OCI-LY1 (cell line): Measurements from ENCODE around the gene CDYL2.

Source experiments
- EZH2 ChIP-seq: fragments of 200-600 bp; sonication (generic), shearing (Covaris generic); IDR thresholded peaks from 2 replicates; pipeline ENCODE4 v1.8.0; 2017; ENCODE audit warnings: borderline replicate concordance, mixed run types, mild to moderate bottlenecking, antibody characterized with exemption, low read length, moderate library complexity, mixed read lengths
- TF ChIP-seq, protein P1 (sequence below): fragments of 200-600 bp; sonication (generic), shearing (Covaris generic); IDR thresholded peaks from 2 replicates; pipeline ENCODE4 v1.5.1; 2017; ENCODE audit warnings: mild to moderate bottlenecking, antibody characterized with exemption, low read length, moderate library complexity, mixed read lengths

DNA sequence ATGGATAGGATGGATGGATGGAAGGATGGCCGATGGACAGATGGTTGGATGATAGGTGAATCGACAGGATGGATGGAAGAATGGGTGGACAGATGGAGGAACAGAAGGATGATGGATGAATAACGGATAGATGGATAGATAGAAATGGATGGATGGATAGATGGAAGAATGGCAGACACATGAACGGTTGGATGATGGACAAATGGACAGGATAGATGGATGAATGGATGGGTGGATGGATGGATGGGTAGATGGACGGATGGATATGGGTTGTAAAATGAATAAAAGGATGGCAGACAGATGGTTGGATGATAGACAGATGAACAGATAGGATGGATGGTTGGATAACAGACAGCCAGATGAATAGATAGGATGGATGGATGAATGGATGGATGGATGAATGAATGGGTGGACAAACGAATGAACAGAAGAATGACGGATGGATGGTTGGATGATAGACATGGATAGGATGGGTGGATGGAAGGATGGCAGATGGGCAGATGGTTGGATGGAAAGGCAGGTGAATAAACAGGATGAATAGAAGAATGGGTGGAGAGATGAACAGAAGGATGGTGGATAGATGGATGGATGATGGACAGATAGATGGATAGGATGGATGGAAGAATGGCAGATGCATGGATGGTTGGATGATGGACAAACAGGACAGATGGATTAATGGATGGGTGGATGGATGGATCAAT is 207.7 kb downstream of the CDYL2 start:
- TF ChIP-seq, protein P1, sequence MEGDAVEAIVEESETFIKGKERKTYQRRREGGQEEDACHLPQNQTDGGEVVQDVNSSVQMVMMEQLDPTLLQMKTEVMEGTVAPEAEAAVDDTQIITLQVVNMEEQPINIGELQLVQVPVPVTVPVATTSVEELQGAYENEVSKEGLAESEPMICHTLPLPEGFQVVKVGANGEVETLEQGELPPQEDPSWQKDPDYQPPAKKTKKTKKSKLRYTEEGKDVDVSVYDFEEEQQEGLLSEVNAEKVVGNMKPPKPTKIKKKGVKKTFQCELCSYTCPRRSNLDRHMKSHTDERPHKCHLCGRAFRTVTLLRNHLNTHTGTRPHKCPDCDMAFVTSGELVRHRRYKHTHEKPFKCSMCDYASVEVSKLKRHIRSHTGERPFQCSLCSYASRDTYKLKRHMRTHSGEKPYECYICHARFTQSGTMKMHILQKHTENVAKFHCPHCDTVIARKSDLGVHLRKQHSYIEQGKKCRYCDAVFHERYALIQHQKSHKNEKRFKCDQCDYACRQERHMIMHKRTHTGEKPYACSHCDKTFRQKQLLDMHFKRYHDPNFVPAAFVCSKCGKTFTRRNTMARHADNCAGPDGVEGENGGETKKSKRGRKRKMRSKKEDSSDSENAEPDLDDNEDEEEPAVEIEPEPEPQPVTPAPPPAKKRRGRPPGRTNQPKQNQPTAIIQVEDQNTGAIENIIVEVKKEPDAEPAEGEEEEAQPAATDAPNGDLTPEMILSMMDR = no peak
- TF ChIP-seq EZH2 = no peak
